SK-N-SH (cell line): ENCODE results near the gene SRGAP1. TPM values are rescaled to one million over a fixed set of nuclear protein-coding genes. Genes with fewer than 3 reads are reported as not detected.

Experiments
- CTCF ChIA-PET: fragments of 300-600, 350-600 bp; formaldehyde crosslinking; extraction: SDS; loops from one replicate; lab custom pipeline; 2021; lab: Yijun Ruan, JAX
- POLR2A ChIA-PET: fragments of 350-600 bp; sonication (Branson Sonifier 250); formaldehyde crosslinking; extraction: SDS; loops from one replicate; lab custom pipeline; 2020; ENCODE audit warnings: antibody characterized with exemption, inconsistent platforms; lab: Yijun Ruan, JAX
- DNase-seq: peaks from one replicate; pipeline ENCODE4 v3.0.0; 2012
- H2AFZ ChIP-seq: fragments of 200-600 bp; sonication (generic); 2 replicates; pipeline ENCODE4 v1.8.1; 2016; ENCODE audit warnings: antibody characterized with exemption, mild to moderate bottlenecking, low read depth
- H3F3A ChIP-seq: fragments of 200-600 bp; sonication (generic); replicated peaks from 2 replicates; pipeline ENCODE3; 2016; ENCODE audit warnings: antibody characterized with exemption, mild to moderate bottlenecking; ENCODE audit not compliant: insufficient read depth
- H3K27ac ChIP-seq, 2 experiments: fragments of 200-500 bp in 1 of 2; fragments of 200-600 bp in 1 of 2; sonication (Bioruptor generic) in 1 of 2; sonication (generic), shearing (Covaris generic) in 1 of 2; 2 replicates each; pipeline versions ENCODE4 v1.5.1 to v1.6.1; 2014 to 2016; ENCODE audit warnings: low read depth in 2 of 2, inconsistent platforms in 1 of 2, low read length in 1 of 2, mild to moderate bottlenecking in 1 of 2, mixed read lengths in 1 of 2
- H3K27me3 ChIP-seq: fragments of 200-600 bp; sonication (generic), shearing (Covaris generic); 2 replicates; pipeline ENCODE4 v1.6.1; 2016; ENCODE audit warnings: mixed run types; ENCODE audit not compliant: insufficient read depth
- H3K36me3 ChIP-seq, 2 experiments: fragments of 200-500 bp in 1 of 2; fragments of 200-600 bp in 1 of 2; sonication (Bioruptor generic) in 1 of 2; sonication (generic) in 1 of 2; replicated peaks in 1 of 2; 2 replicates each; pipeline versions ENCODE3 to v1.5.1; 2014 to 2016; ENCODE audit warnings: low read length in 1 of 2, mild to moderate bottlenecking in 1 of 2; ENCODE audit not compliant: insufficient read depth in 2 of 2, control insufficient read depth in 1 of 2
- H3K4me1 ChIP-seq, 2 experiments: fragments of 200-500 bp in 1 of 2; fragments of 200-600 bp in 1 of 2; sonication (Bioruptor generic) in 1 of 2; sonication (generic), shearing (Covaris generic) in 1 of 2; 2 replicates each; pipeline versions ENCODE4 v1.5.1 to v1.6.1; 2014 to 2016; ENCODE audit warnings: low read depth in 1 of 2, low read length in 1 of 2, mixed run types in 1 of 2; ENCODE audit not compliant: insufficient read depth in 2 of 2, control insufficient read depth in 1 of 2
- H3K4me2 ChIP-seq: fragments of 200-600 bp; sonication (generic), shearing (Covaris generic); 2 replicates; pipeline ENCODE4 v1.6.1; 2017; ENCODE audit warnings: mixed run types
- H3K4me3 ChIP-seq, 2 experiments: fragments of 200-500 bp in 1 of 2; fragments of 200-600 bp in 1 of 2; sonication (Bioruptor generic) in 1 of 2; sonication (generic), shearing (Covaris generic) in 1 of 2; 2 replicates each; pipeline versions ENCODE4 v1.5.1 to v1.8.1; 2014 to 2016; ENCODE audit warnings: low read depth in 2 of 2, inconsistent platforms in 1 of 2, low read length in 1 of 2, mild to moderate bottlenecking in 1 of 2, mixed read lengths in 1 of 2, moderate library complexity in 1 of 2
- H3K79me2 ChIP-seq: fragments of 200-600 bp; sonication (generic); 2 replicates; pipeline ENCODE4 v1.8.1; 2017; ENCODE audit warnings: mild to moderate bottlenecking; ENCODE audit not compliant: insufficient read depth
- H3K9ac ChIP-seq: fragments of 200-600 bp; sonication (generic); 2 replicates; pipeline ENCODE4 v1.6.1; 2017; ENCODE audit warnings: mixed run types
- H3K9me2 ChIP-seq: fragments of 200-600 bp; sonication (generic); 2 replicates; pipeline ENCODE4 v1.6.1; 2017; ENCODE audit warnings: mixed run types
- H3K9me3 ChIP-seq: fragments of 200-600 bp; sonication (generic); 2 replicates; pipeline ENCODE4 v1.6.1; 2017; ENCODE audit warnings: mixed run types, mild to moderate bottlenecking, moderate library complexity
- H4K20me1 ChIP-seq: fragments of 200-600 bp; sonication (generic); 2 replicates; pipeline ENCODE4 v1.6.1; 2017; ENCODE audit warnings: mild to moderate bottlenecking, mixed run types; ENCODE audit not compliant: insufficient read depth
- CHD2 ChIP-seq: fragments of 150-350 bp; IDR thresholded peaks from 2 replicates; pipeline ENCODE4 v1.6.1; 2018; ENCODE audit warnings: low read length; ENCODE audit not compliant: partially characterized antibody
- ELF1 ChIP-seq: IDR thresholded peaks from 2 replicates; pipeline ENCODE4 v1.4.0; 2012
- EP300 ChIP-seq, 2 experiments: IDR thresholded peaks; 2 replicates each; pipeline versions ENCODE4 v1.4.0 to v1.6.1; 2012; ENCODE audit warnings: borderline replicate concordance in 1 of 2, low read depth in 1 of 2, low read length in 1 of 2
- EZH2phosphoT487 ChIP-seq: fragments of 200-600 bp; sonication (generic); IDR thresholded peaks from 2 replicates; pipeline ENCODE4 v1.6.1; 2017; ENCODE audit warnings: low read depth, mixed run types, mild to moderate bottlenecking, antibody characterized with exemption, moderate library complexity, borderline replicate concordance
- FOSL2 ChIP-seq: IDR thresholded peaks from 2 replicates; pipeline ENCODE4 v1.4.0; 2012; ENCODE audit warnings: low read depth, mild to moderate bottlenecking, moderate library complexity, borderline replicate concordance
- FOXJ3 ChIP-seq: sonication (generic); formaldehyde crosslinking; IDR thresholded peaks from 2 replicates; pipeline ENCODE4 v1.5.1; 2020; ENCODE audit warnings: mild to moderate bottlenecking, missing genetic modification reagents
- FOXM1 ChIP-seq: IDR thresholded peaks from 2 replicates; pipeline ENCODE4 v1.4.0; 2012; ENCODE audit warnings: low read depth, mild to moderate bottlenecking
- JUND ChIP-seq: IDR thresholded peaks from 2 replicates; pipeline ENCODE4 v1.4.0; 2012
- MAX ChIP-seq: IDR thresholded peaks from 2 replicates; pipeline ENCODE4 v1.4.0; 2012; ENCODE audit warnings: low read depth
- MEF2A ChIP-seq: IDR thresholded peaks from 2 replicates; pipeline ENCODE4 v1.4.0; 2012; ENCODE audit warnings: low read depth, borderline replicate concordance
- NRF1 ChIP-seq: IDR thresholded peaks from 2 replicates; pipeline ENCODE4 v1.6.1; 2012; ENCODE audit warnings: low read depth, mild to moderate bottlenecking, low read length
- RAD21 ChIP-seq: IDR thresholded peaks from 2 replicates; pipeline ENCODE4 v1.6.1; 2012; ENCODE audit warnings: mild to moderate bottlenecking, low read length
- REST ChIP-seq: IDR thresholded peaks from 2 replicates; pipeline ENCODE4 v1.6.1; 2012; ENCODE audit warnings: mild to moderate bottlenecking, low read depth, low read length, moderate library complexity
- RFX5 ChIP-seq: IDR thresholded peaks from 2 replicates; pipeline ENCODE4 v1.6.1; 2012; ENCODE audit warnings: mild to moderate bottlenecking, improper control_type of control experiment, low read length
- SMC3 ChIP-seq: IDR thresholded peaks from 2 replicates; pipeline ENCODE4 v1.6.1; 2012; ENCODE audit warnings: low read depth, low read length, improper control_type of control experiment
- TAF1 ChIP-seq: IDR thresholded peaks from 2 replicates; pipeline ENCODE4 v1.6.1; 2012; ENCODE audit warnings: low read depth, mild to moderate bottlenecking, low read length, moderate library complexity, borderline replicate concordance
- TCF12 ChIP-seq: IDR thresholded peaks from 2 replicates; pipeline ENCODE4 v1.4.0; 2012
- TEAD4 ChIP-seq: IDR thresholded peaks from 2 replicates; pipeline ENCODE4 v1.4.0; 2012; ENCODE audit warnings: mild to moderate bottlenecking, borderline replicate concordance; ENCODE audit not compliant: insufficient read depth
- polyA plus RNA-seq, 3 experiments: library from polyadenylated mRNA; depleted of rRNA; stranded (reverse); fragments of >200 nt; gene quantifications; 2 replicates each; pipeline ENCODE4 v1.2.3, GENCODE V29; 2012
- TF ChIP-seq, protein P1 (sequence below): fragments of 200-600 bp; sonication (generic); IDR thresholded peaks from 2 replicates; pipeline ENCODE4 v1.6.1; 2017; ENCODE audit warnings: antibody characterized with exemption, mild to moderate bottlenecking, moderate library complexity

The SRGAP1 gene
- polyA plus RNA-seq, 1 of the 3 experiments (the other 2 are of a cell fraction): 2.6 TPM

DNA sequence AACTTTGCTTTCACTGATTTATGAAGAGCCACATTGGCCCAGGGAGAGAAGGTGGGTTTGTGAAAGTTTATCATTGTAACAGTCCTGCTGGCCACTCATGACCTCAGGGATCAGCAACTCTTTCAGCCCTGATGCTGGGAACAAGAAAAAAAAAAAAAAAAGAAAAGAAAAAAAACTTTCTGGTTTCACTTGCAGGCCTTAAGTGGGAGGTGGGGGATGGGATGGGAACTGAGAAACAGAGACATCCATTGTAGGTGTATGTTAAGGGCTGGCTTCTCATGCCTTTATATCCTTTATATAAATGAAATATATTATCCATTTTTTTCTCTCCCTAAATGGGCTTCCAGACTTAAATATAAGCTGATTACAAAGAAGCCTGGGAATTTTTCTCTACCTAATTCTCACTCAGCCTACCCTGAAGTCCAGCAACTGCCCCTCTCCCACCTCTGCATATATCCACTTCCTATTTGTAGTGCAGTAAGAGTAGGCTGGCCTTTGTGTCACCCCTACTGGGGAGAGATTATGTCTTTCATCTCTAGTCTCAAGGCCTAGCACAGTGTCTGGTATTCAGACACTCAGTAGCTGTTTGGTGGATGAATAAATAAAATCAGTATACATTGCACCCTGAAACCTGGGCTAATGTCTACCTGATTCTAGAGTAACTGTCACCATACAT, 190.5 kb downstream of the SRGAP1 start:
- Histone ChIP-seq H3K27me3 (no peaks in the 10 kb centered on the region), H3K4me1 (peaks cover 8 to 20% of the 10 kb centered on the region in 2 experiments; a peak in 3 of 4 replicates), H3K9ac (no peak overlapping the region), H4K20me1 (no peaks in the 10 kb centered on the region), H3F3A (peaks cover 3% of the 10 kb centered on the region), H3K9me3 (no peaks in the 10 kb centered on the region), H3K79me2 (no peaks in the 10 kb centered on the region), H3K4me2 (no peak overlapping the region), H2AFZ (no peak overlapping the region), H3K36me3 (peaks cover 2 to 7% of the 10 kb centered on the region in 2 experiments), H3K27ac (no peak overlapping the region), H3K4me3 (no peak overlapping the region), H3K9me2 (no peaks in the 10 kb centered on the region)
- no peak for DNase-seq
- TF ChIP-seq SMC3: no peak
- TF ChIP-seq TAF1: no peak
- TF ChIP-seq TCF12: no peak
- no peak for TF ChIP-seq EP300 (IDR thresholded peaks at IDR 0.05; ENCODE audit: borderline replicate concordance in 1 of 2, low read depth in 1 of 2, low read length in 1 of 2)
- TF ChIP-seq TEAD4: no peak
- no peak for TF ChIP-seq FOXJ3 (CRISPR knock-in tag)
- no peak for TF ChIP-seq MEF2A
- no peak for TF ChIP-seq MAX
- no peak for TF ChIP-seq EZH2phosphoT487
- TF ChIP-seq RFX5: no peak
- TF ChIP-seq JUND: no peak
- TF ChIP-seq RAD21: no peak
- no peak for TF ChIP-seq FOXM1
- no peak for TF ChIP-seq CHD2
- TF ChIP-seq NRF1: no peak
- TF ChIP-seq REST: no peak
- TF ChIP-seq FOSL2: no peak
- TF ChIP-seq ELF1: no peak
- TF ChIP-seq, protein P1, sequence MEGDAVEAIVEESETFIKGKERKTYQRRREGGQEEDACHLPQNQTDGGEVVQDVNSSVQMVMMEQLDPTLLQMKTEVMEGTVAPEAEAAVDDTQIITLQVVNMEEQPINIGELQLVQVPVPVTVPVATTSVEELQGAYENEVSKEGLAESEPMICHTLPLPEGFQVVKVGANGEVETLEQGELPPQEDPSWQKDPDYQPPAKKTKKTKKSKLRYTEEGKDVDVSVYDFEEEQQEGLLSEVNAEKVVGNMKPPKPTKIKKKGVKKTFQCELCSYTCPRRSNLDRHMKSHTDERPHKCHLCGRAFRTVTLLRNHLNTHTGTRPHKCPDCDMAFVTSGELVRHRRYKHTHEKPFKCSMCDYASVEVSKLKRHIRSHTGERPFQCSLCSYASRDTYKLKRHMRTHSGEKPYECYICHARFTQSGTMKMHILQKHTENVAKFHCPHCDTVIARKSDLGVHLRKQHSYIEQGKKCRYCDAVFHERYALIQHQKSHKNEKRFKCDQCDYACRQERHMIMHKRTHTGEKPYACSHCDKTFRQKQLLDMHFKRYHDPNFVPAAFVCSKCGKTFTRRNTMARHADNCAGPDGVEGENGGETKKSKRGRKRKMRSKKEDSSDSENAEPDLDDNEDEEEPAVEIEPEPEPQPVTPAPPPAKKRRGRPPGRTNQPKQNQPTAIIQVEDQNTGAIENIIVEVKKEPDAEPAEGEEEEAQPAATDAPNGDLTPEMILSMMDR: no peak
- ChIA-PET CTCF (interaction anchor here (1.4 kb wide), 1 partner anchor 147 kb away, joined by 3 read pairs; no protein-coding TSS in a partner anchor), POLR2A (no interaction called here)
